A673 (cell line): ENCODE results near the gene ZNF593OS.

Experiments
- EZH2 ChIP-seq: fragments of 200-600 bp; sonication (generic); IDR thresholded peaks from 2 replicates; pipeline ENCODE4 v1.6.1; 2017; ENCODE audit warnings: borderline replicate concordance, low read depth, mild to moderate bottlenecking, mixed read lengths, antibody characterized with exemption, low read length; ENCODE audit not compliant: poor library complexity, severe bottlenecking
- TF ChIP-seq, protein P1 (sequence below): fragments of 300-800, 200-600 bp; sonication (generic); conservative IDR thresholded peaks from 2 replicates; pipeline ENCODE4 v1.5.1; 2017; ENCODE audit warnings: low read depth, mild to moderate bottlenecking, antibody characterized with exemption, low read length, moderate library complexity, mixed read lengths

DNA sequence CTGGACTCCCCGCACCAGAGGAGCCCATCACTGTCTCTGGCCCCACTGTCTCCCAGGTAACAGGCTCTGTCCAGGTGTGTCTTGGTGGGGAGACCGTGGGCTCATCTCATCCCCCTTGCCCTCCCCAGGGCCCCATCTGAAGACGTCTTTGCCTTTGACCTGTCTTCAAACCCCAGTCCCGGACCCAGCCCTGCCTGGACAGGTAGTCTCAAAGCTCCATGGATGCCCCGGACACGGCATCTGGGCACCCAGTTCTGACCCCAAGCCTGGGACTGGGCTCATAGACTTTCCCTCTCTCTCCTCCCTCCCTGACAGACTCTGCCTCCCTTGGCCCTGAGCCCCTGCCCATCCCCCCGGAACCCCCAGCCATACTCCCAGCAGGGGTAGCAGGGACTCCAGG lies 12.5 kb upstream of the ZNF593OS start:
- TF ChIP-seq, protein P1, sequence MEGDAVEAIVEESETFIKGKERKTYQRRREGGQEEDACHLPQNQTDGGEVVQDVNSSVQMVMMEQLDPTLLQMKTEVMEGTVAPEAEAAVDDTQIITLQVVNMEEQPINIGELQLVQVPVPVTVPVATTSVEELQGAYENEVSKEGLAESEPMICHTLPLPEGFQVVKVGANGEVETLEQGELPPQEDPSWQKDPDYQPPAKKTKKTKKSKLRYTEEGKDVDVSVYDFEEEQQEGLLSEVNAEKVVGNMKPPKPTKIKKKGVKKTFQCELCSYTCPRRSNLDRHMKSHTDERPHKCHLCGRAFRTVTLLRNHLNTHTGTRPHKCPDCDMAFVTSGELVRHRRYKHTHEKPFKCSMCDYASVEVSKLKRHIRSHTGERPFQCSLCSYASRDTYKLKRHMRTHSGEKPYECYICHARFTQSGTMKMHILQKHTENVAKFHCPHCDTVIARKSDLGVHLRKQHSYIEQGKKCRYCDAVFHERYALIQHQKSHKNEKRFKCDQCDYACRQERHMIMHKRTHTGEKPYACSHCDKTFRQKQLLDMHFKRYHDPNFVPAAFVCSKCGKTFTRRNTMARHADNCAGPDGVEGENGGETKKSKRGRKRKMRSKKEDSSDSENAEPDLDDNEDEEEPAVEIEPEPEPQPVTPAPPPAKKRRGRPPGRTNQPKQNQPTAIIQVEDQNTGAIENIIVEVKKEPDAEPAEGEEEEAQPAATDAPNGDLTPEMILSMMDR: no peak
- no peak for TF ChIP-seq EZH2
